Mesenchymal stem cell (in vitro differentiated cells and primary cell): ENCODE measurements around the gene KRT83.

Experiments used
- DNase-seq: peaks from one replicate; pipeline ENCODE4 v3.0.0-alpha.2; 2013
- H2AFZ ChIP-seq: one replicate; pipeline ENCODE4 v1.6.1; 2013; ENCODE audit warnings: low read depth, mild to moderate bottlenecking, control low read depth, inconsistent platforms, low read length, moderate library complexity
- H2AK5ac ChIP-seq: 2 replicates; pipeline ENCODE4 v1.6.1; 2013; ENCODE audit warnings: low read length, moderate library complexity, mild to moderate bottlenecking, inconsistent platforms; ENCODE audit not compliant: severe bottlenecking
- H2BK120ac ChIP-seq: one replicate; pipeline ENCODE4 v1.6.1; 2013; ENCODE audit warnings: low read depth, mild to moderate bottlenecking, inconsistent platforms, low read length, moderate library complexity
- H2BK12ac ChIP-seq, 2 experiments: one replicate each; pipeline ENCODE4 v1.6.1; 2013; ENCODE audit warnings: inconsistent platforms in 2 of 2, low read length in 2 of 2, mild to moderate bottlenecking in 2 of 2, moderate library complexity in 2 of 2, control low read depth in 1 of 2
- H2BK15ac ChIP-seq: one replicate; pipeline ENCODE4 v1.6.1; 2013; ENCODE audit warnings: mild to moderate bottlenecking, low read depth, inconsistent platforms; ENCODE audit not compliant: poor library complexity, severe bottlenecking
- H2BK5ac ChIP-seq: 2 replicates; pipeline ENCODE4 v1.6.1; 2013; ENCODE audit warnings: low read depth, mild to moderate bottlenecking, low read length, control low read depth, inconsistent platforms; ENCODE audit not compliant: poor library complexity, severe bottlenecking
- H3K14ac ChIP-seq, 2 experiments: one replicate each; pipeline ENCODE4 v1.6.1; 2013; ENCODE audit warnings: inconsistent platforms in 2 of 2, low read length in 2 of 2, control low read depth in 1 of 2, mild to moderate bottlenecking in 1 of 2, moderate library complexity in 1 of 2
- H3K18ac ChIP-seq, 2 experiments: one replicate each; pipeline ENCODE4 v1.6.1; 2013; ENCODE audit warnings: inconsistent platforms in 2 of 2, low read length in 2 of 2, control low read depth in 1 of 2, low read depth in 1 of 2, mild to moderate bottlenecking in 1 of 2
- H3K23ac ChIP-seq, 2 experiments: one replicate each; pipeline ENCODE4 v1.6.1; 2013; ENCODE audit warnings: inconsistent platforms in 2 of 2, low read length in 2 of 2, mild to moderate bottlenecking in 2 of 2, moderate library complexity in 2 of 2, control low read depth in 1 of 2
- H3K27ac ChIP-seq: 2 replicates; pipeline ENCODE4 v1.5.1; 2013; ENCODE audit warnings: mild to moderate bottlenecking, moderate library complexity, low read length, control low read depth, inconsistent platforms; ENCODE audit not compliant: poor library complexity, severe bottlenecking
- H3K27me3 ChIP-seq, 2 experiments: 2 replicates each; pipeline versions ENCODE4 v1.6.1 to v1.7.0; 2013; ENCODE audit warnings: low read length in 2 of 2, mild to moderate bottlenecking in 2 of 2, moderate library complexity in 2 of 2, control low read depth in 1 of 2, inconsistent platforms in 1 of 2; ENCODE audit not compliant: control insufficient read depth in 1 of 2, insufficient read depth in 1 of 2
- H3K36me3 ChIP-seq, 2 experiments: 2 replicates each; pipeline versions ENCODE4 v1.6.1 to v1.7.0; 2013; ENCODE audit warnings: low read length in 2 of 2, control low read depth in 1 of 2, inconsistent platforms in 1 of 2, low read depth in 1 of 2, mild to moderate bottlenecking in 1 of 2; ENCODE audit not compliant: insufficient read depth in 2 of 2, control insufficient read depth in 1 of 2
- H3K4ac ChIP-seq, 2 experiments: one replicate each; pipeline ENCODE4 v1.6.1; 2013; ENCODE audit warnings: inconsistent platforms in 2 of 2, low read length in 2 of 2, mild to moderate bottlenecking in 2 of 2, moderate library complexity in 2 of 2, control low read depth in 1 of 2, low read depth in 1 of 2
- H3K4me1 ChIP-seq: 2 replicates; pipeline ENCODE4 v1.6.1; 2013; ENCODE audit warnings: low read depth, low read length, control low read depth; ENCODE audit not compliant: control insufficient read depth, insufficient read depth
- H3K4me2 ChIP-seq: 2 replicates; pipeline ENCODE4 v1.6.1; 2013; ENCODE audit warnings: low read length, mild to moderate bottlenecking, inconsistent platforms; ENCODE audit not compliant: poor library complexity, severe bottlenecking
- H3K4me3 ChIP-seq, 2 experiments: 2 replicates each; pipeline versions ENCODE4 v1.5.1 to v1.7.0; 2013; ENCODE audit warnings: low read length in 2 of 2, mild to moderate bottlenecking in 2 of 2, control low read depth in 1 of 2, low read depth in 1 of 2; ENCODE audit not compliant: insufficient read depth in 1 of 2
- H3K79me1 ChIP-seq: replicated peaks from 2 replicates; pipeline ENCODE4 v1.6.1; 2013; ENCODE audit warnings: mild to moderate bottlenecking, control low read depth, low read length, inconsistent platforms; ENCODE audit not compliant: poor library complexity, severe bottlenecking
- H3K9ac ChIP-seq: 2 replicates; pipeline ENCODE4 v1.7.0; 2013; ENCODE audit warnings: mild to moderate bottlenecking, low read length, moderate library complexity
- H3K9me3 ChIP-seq: 2 replicates; pipeline ENCODE4 v1.7.0; 2013; ENCODE audit warnings: mild to moderate bottlenecking, low read length; ENCODE audit not compliant: control insufficient read depth
- H4K8ac ChIP-seq: one replicate; pipeline ENCODE4 v1.6.1; 2013; ENCODE audit warnings: inconsistent platforms, mild to moderate bottlenecking, low read length, moderate library complexity
- H4K91ac ChIP-seq: one replicate; pipeline ENCODE4 v1.6.1; 2013; ENCODE audit warnings: mild to moderate bottlenecking, low read length, inconsistent platforms
- WGBS: methylation state at CpG from one replicate; pipeline ENCODE4 v1.1.7; 2013; ENCODE audit warnings: mixed read lengths; 5-methylcytosine and 5-hydroxymethylcytosine counted together

Gene KRT83

GRCh38 chr12:52356031-52356761 lies 35.0 kb upstream of the KRT83 start:
- H3K18ac ChIP-seq: no peak overlapping the region
- no peak overlapping the region for H3K27ac ChIP-seq
- H3K4me2 ChIP-seq: no peak overlapping the region
- no peak overlapping the region for H2AFZ ChIP-seq
- H2BK5ac ChIP-seq: no peak overlapping the region
- no peak overlapping the region for H3K14ac ChIP-seq
- 90% methylated on average over 56 of the region's 56 CpGs for WGBS
- H2AK5ac ChIP-seq: no peak overlapping the region
- no peak overlapping the region for H3K4me3 ChIP-seq
- H2BK15ac ChIP-seq: no peak overlapping the region
- H3K79me1 ChIP-seq: no peaks in the 10 kb centered on the region
- no peak overlapping the region for H3K23ac ChIP-seq
- H2BK120ac ChIP-seq: no peak overlapping the region
- H4K8ac ChIP-seq: no peak overlapping the region
- H3K4me1 ChIP-seq: peaks cover 2% of the 10 kb centered on the region
- H3K9ac ChIP-seq: no peak overlapping the region
- no peak for DNase-seq
- H3K27me3 ChIP-seq: peaks cover 51 to 81% of the 10 kb centered on the region in 2 experiments
- no peaks in the 10 kb centered on the region for H3K36me3 ChIP-seq
- H2BK12ac ChIP-seq: no peak overlapping the region
- no peaks in the 10 kb centered on the region for H3K9me3 ChIP-seq
- H3K4ac ChIP-seq: no peak overlapping the region
- no peak overlapping the region for H4K91ac ChIP-seq

- Histone ChIP-seq H3K9me3 (no peaks in the 10 kb centered on the region), H3K27me3 (peaks cover 57 to 84% of the 10 kb centered on the region in 2 experiments), H4K8ac (no peak overlapping the region), H3K18ac (no peak overlapping the region), H2BK15ac (no peak overlapping the region), H3K9ac (no peak overlapping the region), H3K4ac (no peak overlapping the region), H3K36me3 (no peaks in the 10 kb centered on the region), H2BK5ac (no peak overlapping the region), H3K14ac (no peak overlapping the region), H3K4me3 (no peak overlapping the region), H2BK120ac (no peak overlapping the region), H3K23ac (no peak overlapping the region), H3K79me1 (no peaks in the 10 kb centered on the region), H2AK5ac (no peak overlapping the region), H4K91ac (no peak overlapping the region), H3K4me2 (no peak overlapping the region), H2AFZ (no peak overlapping the region), H3K4me1 (peaks cover 2% of the 10 kb centered on the region), H3K27ac (no peak overlapping the region), H2BK12ac (no peak overlapping the region)
- no peak for DNase-seq
- 87% methylated on average over 8 of the region's 8 CpGs for WGBS
Observed at GRCh38 chr12:52355176-52355575, 34.0 kb upstream of the KRT83 start.

DNA sequence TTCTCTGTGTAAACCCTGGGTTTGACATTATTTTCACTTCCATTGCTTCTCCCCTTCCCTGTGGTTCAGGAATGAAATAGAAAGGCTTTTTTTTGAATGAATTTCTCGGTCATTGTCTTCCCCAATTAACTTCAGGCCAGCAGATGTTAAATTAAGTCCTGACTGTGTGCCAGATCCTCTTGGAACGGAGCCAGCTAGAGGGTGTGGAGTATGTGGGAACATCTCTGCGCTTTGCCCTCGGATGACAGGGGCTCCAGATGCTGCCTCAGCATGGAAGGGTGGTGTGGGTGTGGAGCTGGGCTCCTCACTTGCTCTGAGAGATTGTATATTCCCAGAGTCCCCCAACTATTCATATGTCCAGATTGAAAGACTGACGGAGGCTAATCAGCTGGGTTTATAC lies 33.0 kb upstream of the KRT83 start:
- Histone ChIP-seq H3K9ac (no peak overlapping the region), H2BK120ac (no peak overlapping the region), H4K8ac (no peak overlapping the region), H3K4ac (no peak overlapping the region), H2AK5ac (no peak overlapping the region), H3K4me1 (peaks cover 2% of the 10 kb centered on the region), H3K14ac (no peak overlapping the region), H3K23ac (no peak overlapping the region), H2BK15ac (no peak overlapping the region), H3K27ac (no peak overlapping the region), H3K4me2 (no peak overlapping the region), H3K18ac (no peak overlapping the region), H3K9me3 (no peaks in the 10 kb centered on the region), H4K91ac (no peak overlapping the region), H3K4me3 (no peak overlapping the region), H2BK5ac (no peak overlapping the region), H3K27me3 (peaks cover 60 to 86% of the 10 kb centered on the region in 2 experiments), H3K36me3 (no peaks in the 10 kb centered on the region), H2BK12ac (no peak overlapping the region), H3K79me1 (no peaks in the 10 kb centered on the region), H2AFZ (no peak overlapping the region)
- 53% methylated on average over 5 of the region's 5 CpGs for WGBS
- no peak for DNase-seq

DNA sequence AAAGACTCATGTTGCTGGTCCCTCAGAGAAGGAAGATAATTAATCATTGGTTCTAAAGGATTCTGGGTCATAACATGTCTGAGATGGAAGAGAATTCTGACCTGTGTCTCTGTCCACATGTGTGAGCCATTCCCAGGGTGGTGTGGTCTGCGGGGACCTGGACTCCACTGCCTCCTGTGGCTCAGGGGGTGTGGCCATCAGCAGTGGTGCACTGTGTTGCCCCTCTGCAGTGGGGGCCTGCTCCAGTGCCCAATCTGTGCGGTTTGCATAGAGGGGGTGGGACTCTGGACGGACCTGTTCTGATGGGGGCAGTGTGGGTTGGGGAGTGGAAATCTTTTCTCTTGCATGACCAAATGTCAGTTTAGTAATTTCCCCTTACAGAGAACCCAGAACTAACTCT lies 32.6 kb upstream of the KRT83 start:
- no peak for DNase-seq
- no peak overlapping the region for H4K8ac ChIP-seq
- no peak overlapping the region for H3K4ac ChIP-seq
- no peak overlapping the region for H2BK12ac ChIP-seq
- no peaks in the 10 kb centered on the region for H3K9me3 ChIP-seq
- no peak overlapping the region for H2BK5ac ChIP-seq
- H4K91ac ChIP-seq: no peak overlapping the region
- H2AK5ac ChIP-seq: no peak overlapping the region
- H3K79me1 ChIP-seq: no peaks in the 10 kb centered on the region
- H3K4me2 ChIP-seq: no peak overlapping the region
- no peaks in the 10 kb centered on the region for H3K36me3 ChIP-seq
- H3K14ac ChIP-seq: no peak overlapping the region
- no peak overlapping the region for H3K23ac ChIP-seq
- no peak overlapping the region for H3K9ac ChIP-seq
- H3K27ac ChIP-seq: no peak overlapping the region
- H2BK15ac ChIP-seq: no peak overlapping the region
- H3K4me1 ChIP-seq: peaks cover 2% of the 10 kb centered on the region
- no peak overlapping the region for H3K4me3 ChIP-seq
- WGBS: 54% methylated on average over 1 of the region's 3 CpGs
- H3K27me3 ChIP-seq: peaks cover 58 to 85% of the 10 kb centered on the region in 2 experiments
- H2BK120ac ChIP-seq: no peak overlapping the region
- no peak overlapping the region for H2AFZ ChIP-seq
- no peak overlapping the region for H3K18ac ChIP-seq
